T-helper 2 cell (primary cell): ENCODE results near the gene CHN2.

Source experiments
- DNase-seq, 5 experiments: peaks; one replicate each; pipeline versions ENCODE4 v3.0.0 to v3.0.0-alpha.2; 2012 to 2022

The CHN2 gene

DNA sequence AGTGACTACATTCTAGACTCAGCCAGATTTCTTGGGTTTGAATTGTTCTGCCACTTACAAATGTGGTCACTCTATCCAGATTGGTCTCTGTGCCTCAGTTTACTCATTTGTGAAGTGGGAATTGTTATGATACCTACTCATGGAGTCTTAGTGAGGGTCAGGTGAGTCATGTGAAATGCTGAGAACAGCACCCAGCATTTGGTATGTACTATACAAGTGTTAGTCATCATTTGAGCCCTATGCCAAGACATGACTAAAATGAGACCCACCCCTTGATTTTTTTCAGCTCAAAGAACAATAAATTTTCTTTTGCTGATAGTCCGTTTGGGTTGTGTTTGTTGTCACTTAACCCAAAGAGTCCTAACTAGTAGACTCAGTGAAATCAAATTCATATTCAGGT lies 92.8 kb downstream of the CHN2 start:
- DNase-seq = no peak

DNA sequence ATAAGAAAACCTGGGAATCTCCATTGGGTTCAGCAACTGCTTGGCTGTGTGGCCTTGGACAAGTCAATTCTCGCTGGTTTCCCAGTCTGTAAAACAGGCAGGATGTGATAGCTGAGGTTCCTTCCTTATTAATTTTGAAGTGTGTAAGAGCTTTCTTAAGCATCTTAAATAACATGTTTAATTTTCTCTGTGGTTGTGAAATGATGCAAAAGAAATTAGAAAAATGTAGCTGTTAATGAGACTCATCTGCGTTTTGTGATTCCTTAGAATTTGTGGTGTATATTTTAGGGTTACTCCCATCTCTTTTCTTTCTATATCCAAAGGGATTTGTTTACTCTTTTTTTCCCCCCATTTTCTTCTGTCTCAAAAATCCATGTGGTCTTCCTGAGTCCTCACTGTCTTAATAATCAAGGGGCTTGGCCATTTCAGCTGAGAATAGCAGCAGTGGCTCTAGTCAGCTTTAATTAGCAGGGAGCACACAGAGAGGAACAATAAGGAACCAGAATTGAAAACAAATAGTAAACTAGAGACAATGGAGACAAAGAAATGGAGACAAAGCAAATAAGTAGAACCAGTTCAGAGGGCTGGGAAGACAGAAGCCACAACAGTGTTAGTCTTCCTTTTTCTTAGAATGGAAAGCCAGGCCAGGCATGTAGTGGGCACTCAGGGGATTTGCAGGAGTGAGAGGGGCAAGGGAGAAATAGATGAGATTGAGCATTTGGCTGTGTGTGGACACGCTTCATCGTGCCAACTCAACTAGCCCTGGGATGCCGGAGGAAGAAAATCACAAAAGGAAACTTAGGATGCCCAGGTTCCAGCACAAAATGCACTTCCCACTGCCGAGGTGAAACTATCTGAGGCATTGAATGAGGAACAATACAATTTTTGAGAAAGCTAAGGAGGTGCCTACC lies 93.9 kb downstream of the CHN2 start:
- no peak for DNase-seq

DNA sequence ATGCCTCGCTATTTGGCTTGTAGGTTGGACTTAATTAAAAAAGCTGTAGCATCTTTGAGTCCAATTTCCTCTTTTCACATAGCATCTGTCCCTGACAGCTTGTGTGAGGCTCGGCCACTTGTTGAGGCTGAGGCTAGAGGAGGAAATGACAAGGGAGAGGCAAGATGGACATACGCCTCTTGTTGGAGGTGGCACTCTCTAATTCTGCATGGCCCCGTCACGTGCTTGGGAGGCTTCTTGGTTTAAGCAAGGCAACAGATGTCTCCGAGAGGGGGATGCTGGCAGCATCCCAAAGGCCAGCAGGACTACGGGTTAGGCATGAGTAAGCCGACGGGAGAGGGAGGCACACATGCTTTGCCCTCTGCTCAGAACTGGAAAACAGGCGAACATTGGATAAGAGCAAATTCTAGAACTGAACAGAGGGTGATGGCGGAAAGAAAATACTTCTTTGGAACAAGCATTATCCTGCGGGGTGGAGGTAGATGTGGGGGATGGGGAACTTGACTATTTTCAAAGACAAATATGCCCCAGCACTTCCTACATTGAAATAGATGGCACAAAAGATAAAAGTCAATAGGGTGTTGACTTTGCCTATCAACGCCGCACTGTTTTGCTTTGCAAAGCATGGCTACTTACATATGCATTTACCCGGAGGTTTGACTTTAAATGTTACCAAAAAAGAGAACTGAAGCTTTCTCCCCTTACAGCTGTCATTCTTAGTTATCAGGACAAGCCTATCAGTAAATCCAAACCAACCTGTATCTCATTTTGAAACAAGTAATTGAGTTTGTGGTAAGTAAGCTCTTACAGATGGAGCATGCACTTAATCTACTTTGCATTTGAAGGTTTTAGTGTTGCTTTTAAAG lies 94.8 kb downstream of the CHN2 start:
- peak in 1 of 5 experiments; percentile 95 for DNase-seq

DNA sequence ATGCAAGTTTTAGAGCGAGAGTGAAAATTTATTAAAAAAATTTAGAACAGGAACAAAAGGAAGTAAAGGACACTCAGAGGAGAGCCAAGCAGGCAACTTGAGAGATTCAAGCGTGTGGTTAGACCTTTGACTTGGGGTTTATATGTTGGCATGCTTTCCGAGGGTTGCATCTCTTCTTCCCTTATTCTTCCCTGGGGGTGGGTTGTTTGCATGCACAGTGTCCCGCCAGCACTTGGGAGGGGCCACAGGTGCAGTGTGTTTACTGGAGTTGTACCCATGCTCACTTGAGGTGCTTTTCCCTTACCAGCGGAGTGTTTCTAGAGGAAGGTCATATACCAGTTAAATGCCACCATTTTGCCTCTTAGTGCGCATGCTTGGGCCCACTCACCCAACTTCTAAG lies 96.3 kb downstream of the CHN2 start:
- DNase-seq = no peak

DNA sequence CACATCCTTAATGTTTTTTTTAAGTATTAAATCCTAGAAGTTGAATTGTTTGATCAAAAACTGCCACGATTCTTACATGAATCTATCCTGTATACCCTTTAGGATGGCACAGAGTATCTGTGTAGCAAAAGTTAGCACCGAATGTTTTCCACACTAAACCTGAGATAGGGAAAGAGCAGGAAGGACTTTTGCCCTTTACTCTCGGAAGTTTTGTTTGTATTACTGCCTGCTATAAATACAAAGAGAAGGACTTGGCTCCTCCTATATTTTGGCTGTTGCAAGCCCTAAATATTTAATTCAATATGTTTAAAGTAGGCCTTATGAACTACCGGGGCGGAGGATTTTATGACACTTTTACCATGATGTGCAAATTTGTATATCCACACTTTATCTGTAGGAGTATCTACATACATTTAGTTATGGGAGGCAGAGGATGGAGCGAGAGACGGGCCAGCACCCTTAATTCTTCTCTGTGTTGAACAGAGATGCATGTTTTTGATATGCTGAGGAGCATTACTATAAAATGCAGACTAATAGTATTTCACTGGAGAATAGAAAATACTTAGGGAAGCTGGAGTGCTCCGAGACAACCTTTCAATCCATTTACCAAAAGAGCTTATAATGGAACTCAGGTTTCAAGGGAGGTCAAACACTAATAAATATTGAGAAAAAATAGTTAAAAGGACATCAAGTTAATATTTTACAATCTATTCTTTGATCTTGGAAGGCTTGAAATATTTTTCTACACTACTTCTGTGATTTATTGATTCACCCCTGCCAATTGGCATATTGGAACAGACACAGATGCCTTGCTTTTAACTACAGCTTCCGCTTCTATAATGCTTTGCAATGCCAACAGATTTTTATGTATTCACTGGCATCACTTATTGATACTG lies 97.4 kb downstream of the CHN2 start:
- no peak for DNase-seq

DNA sequence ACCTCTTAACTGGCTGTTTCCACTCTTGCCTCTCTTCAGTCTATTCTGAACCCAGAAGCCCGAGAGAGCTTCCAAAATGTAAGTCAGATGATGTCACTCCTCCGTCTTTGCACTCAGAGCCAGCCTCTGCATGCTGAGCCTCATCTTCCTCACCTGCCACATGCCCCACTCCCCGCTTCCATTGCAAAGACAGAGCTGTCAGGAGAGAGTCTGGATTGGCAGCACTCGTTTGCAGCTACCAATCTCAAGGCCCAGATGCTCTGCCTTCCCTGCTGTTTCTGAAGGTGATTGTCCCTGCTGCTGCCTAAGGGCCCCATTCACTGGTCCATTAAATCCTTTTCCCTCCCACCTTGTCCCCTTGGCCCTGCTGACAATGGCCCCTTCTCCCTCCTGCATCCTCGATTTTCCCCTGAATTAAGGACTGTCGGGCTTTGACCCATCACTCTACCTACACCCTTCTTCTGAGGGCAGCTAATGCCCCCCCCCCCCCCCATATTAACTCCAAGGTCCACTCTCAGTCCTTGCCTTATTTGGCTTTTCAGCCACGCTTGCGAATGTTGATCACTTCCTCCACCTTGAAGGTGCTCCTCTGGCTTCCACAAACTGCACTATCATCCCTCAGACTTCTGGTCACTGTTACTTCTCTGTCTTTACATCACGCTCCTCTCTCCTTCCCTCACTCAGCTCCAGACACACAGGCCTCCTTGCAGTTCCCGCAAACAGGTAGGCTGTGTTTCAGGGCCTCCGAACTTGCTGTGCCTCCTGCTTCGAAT lies 98.5 kb downstream of the CHN2 start:
- no peak for DNase-seq

- DNase-seq = no peak
Measured at GRCh38 chr7:29296421-29296820, 101.8 kb downstream of the CHN2 start.

GRCh38 chr7:29297194-29297890 lies 102.8 kb downstream of the CHN2 start:
- DNase-seq = no peak

- DNase-seq = no peak
Measured at GRCh38 chr7:29299086-29299485, 104.5 kb downstream of the CHN2 start.

GRCh38 chr7:29300026-29300480 lies 105.5 kb downstream of the CHN2 start:
- DNase-seq = no peak

DNA sequence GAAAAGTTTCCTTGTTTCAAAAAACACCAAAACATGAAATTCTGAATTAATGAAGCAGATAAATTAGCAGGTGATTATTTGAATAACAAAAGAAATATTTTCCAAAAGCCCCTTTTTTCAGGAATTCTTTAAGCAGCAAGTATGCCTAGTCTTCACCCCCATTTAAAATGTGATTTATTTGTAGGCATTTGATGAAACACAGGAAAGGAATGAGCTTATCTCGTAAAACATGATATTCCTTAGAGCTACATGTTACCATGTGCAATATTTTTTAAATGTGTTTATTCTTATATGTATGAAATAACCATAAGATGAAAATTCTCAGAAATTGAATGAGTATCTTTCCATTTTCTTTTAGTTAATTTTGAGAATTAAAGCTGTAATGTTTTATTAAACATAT lies 106.1 kb downstream of the CHN2 start:
- no peak for DNase-seq

DNA sequence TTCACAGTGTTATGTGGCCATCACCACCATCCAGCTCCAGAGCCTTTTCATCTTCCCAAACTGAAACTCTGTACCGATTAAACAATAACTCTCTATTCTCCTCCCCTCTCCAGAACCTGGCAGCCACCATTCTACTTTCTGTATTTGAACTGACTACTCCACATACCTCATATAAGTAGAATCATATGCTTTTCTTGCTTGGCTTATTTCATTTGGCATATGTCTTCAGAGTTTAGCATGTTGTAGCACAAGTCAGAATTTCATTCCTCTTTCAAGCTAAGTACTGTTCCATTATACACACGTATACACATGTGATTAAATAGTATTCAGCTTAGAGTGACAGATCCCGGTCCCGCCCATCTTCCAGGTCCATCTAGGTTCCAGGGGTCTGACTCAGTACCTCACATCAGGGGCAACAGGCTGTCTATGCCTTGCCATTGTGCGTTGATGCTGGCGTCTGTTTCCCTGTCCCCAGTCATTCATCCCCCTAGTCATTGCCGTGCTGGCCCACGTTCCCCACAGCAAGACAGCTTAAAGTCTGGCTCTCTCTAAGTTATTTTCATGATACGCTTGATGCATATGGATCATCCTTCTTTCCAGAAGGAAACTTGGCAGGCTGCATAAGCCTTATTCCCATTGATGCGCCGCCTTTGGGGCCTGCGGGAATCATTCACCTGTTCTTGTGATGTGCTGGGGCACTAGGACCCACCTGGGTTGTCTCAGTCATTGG lies 108.3 kb downstream of the CHN2 start:
- DNase-seq = no peak

DNA sequence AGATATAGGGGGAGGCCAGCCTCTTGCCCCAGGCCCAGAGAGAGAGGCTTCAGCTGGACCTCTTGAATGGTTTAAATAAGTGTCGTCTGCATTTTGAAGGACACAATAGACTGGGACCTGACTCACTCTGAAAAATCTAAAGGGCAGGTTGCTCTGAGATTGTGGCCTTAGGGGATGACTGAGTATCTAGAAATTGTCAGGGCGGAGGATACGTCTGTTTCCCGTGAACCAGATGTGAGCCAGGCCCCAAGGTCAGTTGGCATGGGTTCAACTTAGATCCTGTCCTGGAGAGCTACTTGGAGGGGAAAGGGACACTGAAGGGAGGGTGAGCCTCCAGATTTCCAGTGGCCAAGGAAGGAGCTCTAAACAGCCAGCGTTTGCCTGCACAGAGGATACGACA lies 110.2 kb downstream of the CHN2 start:
- DNase-seq = no peak

DNA sequence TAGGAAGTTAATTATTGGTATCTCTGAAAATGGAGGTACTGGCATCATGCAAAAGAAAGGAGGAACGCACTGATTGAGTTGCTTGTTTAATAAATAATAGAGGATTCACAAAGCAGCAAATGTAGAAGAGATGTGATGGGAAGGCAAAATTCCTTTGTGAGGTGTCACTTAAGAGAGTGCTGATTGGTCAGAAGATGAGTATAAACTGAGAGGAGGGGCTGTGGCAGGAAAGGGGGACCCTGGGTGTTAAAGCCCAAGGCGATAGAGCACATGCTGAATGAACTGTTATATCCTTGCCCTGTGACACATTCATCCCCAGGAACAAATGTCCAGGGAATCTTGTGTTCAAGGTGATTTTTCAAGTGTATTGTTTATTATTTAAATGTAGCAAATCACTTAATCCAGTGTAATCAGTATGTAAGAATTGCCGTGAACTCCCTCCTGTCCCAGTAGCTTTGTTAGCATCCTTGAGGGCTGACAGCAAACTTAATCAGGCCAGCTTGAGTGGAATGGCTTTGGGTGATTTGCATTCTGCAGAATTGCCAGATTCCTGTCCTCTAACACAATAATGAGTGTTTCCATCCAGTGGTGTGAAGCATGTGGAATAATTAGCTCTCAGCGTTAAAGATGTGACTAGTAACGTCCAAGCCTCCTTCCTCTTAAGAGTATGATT lies 111.9 kb downstream of the CHN2 start:
- DNase-seq = no peak

DNA sequence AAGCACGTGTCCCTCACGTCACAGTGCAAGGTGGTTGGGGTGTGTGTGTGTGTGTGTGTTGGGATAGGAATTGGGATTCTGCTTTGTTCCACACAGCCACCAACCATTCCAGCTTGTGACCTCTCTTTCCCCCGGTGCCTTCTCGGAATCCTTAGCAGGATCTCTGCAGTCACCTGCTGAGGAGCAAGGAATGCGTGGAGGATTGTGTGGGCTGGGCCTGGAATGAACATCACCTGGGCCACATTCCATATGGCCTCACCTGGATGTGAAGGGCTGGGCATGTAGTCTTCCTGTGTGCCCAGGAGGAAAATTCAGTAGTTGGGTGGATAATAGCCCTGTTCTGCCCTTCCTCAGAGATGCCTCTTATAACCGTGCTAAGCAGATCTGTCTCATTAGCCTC lies 113.8 kb downstream of the CHN2 start:
- no peak for DNase-seq

DNA sequence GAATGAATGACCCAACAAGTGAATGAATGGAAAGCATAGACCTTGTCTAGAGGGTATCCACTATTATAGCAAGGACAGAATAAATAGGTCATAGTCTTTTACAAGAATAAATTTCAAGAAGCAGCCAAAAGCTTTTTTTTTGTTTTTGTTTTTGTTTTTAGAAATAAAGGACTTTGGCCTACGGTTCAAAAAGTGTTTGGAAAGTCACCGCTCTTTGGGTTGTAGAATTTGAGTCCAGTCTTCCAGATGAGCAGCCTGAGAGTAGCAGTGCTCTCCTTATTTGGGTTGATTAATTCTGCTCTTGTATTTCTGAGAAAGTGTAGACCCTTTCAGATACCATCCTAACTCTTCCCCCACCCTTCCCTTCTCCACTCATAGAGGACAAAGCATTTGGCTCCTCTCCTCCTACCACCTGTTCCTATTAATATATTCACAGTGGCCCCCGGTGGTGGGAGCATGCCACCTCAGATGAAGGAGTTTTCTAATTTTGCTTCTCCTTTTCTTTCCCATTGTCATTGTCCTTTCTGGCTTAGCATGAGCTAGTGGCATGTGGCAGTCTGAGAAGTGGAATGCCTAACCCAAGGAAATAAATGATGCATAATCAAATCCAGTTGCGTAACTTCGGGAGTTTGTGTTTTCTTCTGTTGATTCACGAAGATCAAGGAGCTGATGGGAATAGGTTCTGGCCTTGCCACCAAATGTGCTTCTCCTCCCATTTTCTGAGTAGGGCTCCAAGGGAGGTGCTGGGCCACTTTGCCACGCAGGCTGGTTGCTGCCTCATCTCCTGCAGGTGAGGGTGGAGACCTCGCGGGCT lies 114.7 kb downstream of the CHN2 start:
- peak in 1 of 5 experiments; percentile 35 for DNase-seq

DNA sequence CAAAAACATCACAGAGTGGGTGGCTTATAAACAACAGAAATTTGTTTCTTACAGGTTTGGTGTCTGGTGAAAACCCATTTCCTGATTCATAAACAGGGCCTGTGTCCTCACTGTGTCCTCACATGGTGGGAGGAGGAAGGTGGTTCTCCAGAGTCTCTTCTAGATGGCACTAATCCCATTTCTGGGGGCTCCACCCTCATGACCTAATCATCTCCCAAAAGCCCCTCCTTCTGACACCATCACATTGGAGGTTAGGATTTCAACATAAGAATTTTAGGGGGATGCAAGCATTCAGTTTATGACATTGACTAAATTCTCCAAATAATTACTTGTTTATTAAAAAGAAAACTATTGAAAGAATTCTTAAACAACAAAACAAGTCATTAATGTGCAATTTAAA lies 116.0 kb downstream of the CHN2 start:
- no peak for DNase-seq

- DNase-seq = no peak
Measured at GRCh38 chr7:29311314-29311713, 116.7 kb downstream of the CHN2 start.

DNA sequence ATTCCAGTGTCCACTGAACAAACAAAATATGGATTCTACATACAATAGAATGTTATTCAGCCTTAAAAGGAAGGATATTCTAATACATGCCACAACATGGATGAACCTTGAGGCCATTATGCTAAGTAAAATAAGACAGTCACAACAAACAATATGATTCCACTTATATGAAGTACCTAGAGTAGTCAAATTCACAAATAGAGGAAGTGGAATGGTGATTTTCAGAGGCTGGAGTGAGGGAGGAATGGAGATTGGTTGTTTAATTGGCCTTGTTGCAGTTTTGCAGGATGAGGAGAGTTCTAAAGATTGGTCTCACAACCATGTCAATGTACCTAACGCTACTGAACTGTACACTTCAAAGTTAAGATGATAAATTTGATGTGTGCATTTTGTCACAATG lies 119.6 kb downstream of the CHN2 start:
- no peak for DNase-seq
